ENCODE results near the gene SCAMP3. TPM values are rescaled to one million over a fixed set of nuclear protein-coding genes. Genes with fewer than 3 reads are reported as not detected.
"Not testable (repeated sequence)": the region's sequence is repeated elsewhere in the genome, so short reads cannot be mapped to it uniquely, and the experiment has no call there.

Gene SCAMP3
- total RNA-seq, 2 donors from 2014 or later, result 60.1 to 69.4 TPM

GRCh38 chr1:155226188-155226909 lies 35.8 kb downstream of the SCAMP3 start:
- DNase-seq (peak; percentile 65 to 74 (median 73)), ATAC-seq (peak; percentile 53)
- H3K4me1 Mint-ChIP-seq, result peaks cover 26% of the 10 kb centered on the region
- H3K4me3 Mint-ChIP-seq, result peak overlapping the region; percentile 94
- H3K27ac Mint-ChIP-seq, result peak overlapping the region; percentile 99
- H3K9me3 ChIP-seq (ENCODE audit: control insufficient read depth, low read length, poor library complexity, severe bottlenecking), result no peaks in the 10 kb centered on the region
- no peaks in the 10 kb centered on the region for H3K27me3 Mint-ChIP-seq
- no peaks in the 10 kb centered on the region for H3K36me3 Mint-ChIP-seq (ENCODE audit: low read depth)

GRCh38 chr1:155225404-155225759 lies 36.8 kb downstream of the SCAMP3 start:
- ATAC-seq; H3K27me3 Mint-ChIP-seq; H3K36me3 Mint-ChIP-seq (ENCODE audit: low read depth); DNase-seq; H3K9me3 ChIP-seq (ENCODE audit: control insufficient read depth, low read length, poor library complexity, severe bottlenecking): not testable (repeated sequence)
- Mint-ChIP-seq H3K4me3 (peak overlapping the region; percentile 94), H3K4me1 (peaks cover 26% of the 10 kb centered on the region), H3K27ac (peak overlapping the region; percentile 99)

DNA sequence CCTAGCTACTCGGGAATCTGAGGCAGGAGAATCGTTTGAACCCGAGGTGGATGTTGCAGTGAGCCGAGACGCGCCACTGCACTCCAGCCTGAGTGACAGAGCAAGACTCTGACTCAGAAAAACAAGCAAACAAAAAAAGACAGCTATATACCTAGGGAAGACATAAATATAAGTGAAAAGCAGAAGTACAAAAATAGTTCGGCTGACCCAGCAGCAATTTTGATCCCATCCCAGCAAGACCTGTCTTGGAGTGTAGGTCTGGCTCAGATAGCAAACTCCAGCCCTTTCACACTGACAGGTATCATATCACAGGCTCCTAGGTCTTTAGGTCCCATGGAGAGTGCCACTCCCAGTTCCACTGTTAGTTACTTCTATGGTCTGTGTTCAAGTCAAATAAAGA lies 39.1 kb downstream of the SCAMP3 start:
- no peak overlapping the region for H3K27ac Mint-ChIP-seq
- no peak overlapping the region for H3K4me3 Mint-ChIP-seq
- no peaks in the 10 kb centered on the region for H3K27me3 Mint-ChIP-seq
- DNase-seq, result no peak
- no peaks in the 10 kb centered on the region for H3K9me3 ChIP-seq (ENCODE audit: control insufficient read depth, low read length, poor library complexity, severe bottlenecking)
- no peaks in the 10 kb centered on the region for H3K36me3 Mint-ChIP-seq (ENCODE audit: low read depth)
- peaks cover 37% of the 10 kb centered on the region for H3K4me1 Mint-ChIP-seq
- no peak for ATAC-seq

- not testable (repeated sequence) for H3K36me3 Mint-ChIP-seq (ENCODE audit: low read depth); ATAC-seq; DNase-seq; H3K9me3 ChIP-seq (ENCODE audit: control insufficient read depth, low read length, poor library complexity, severe bottlenecking); H3K4me3 Mint-ChIP-seq; H3K27me3 Mint-ChIP-seq
- peaks cover 23% of the 10 kb centered on the region for H3K4me1 Mint-ChIP-seq
- peak overlapping the region; percentile 41 for H3K27ac Mint-ChIP-seq
Observed at GRCh38 chr1:155220211-155220965, 41.8 kb downstream of the SCAMP3 start.

- no peaks in the 10 kb centered on the region for H3K27me3 Mint-ChIP-seq
- ATAC-seq, result peak; percentile 66
- no peaks in the 10 kb centered on the region for H3K9me3 ChIP-seq (ENCODE audit: control insufficient read depth, low read length, poor library complexity, severe bottlenecking)
- H3K36me3 Mint-ChIP-seq (ENCODE audit: low read depth), result no peaks in the 10 kb centered on the region
- peaks cover 30% of the 10 kb centered on the region for H3K4me1 Mint-ChIP-seq
- H3K27ac Mint-ChIP-seq, result peak overlapping the region; percentile 86
- DNase-seq, result no peak
- no peak overlapping the region for H3K4me3 Mint-ChIP-seq
Observed at GRCh38 chr1:155219592-155220031, 42.5 kb downstream of the SCAMP3 start.

- no peaks in the 10 kb centered on the region for H3K36me3 Mint-ChIP-seq (ENCODE audit: low read depth)
- no peaks in the 10 kb centered on the region for H3K27me3 Mint-ChIP-seq
- H3K27ac Mint-ChIP-seq, result peak overlapping the region; percentile 86
- H3K4me1 Mint-ChIP-seq, result peaks cover 27% of the 10 kb centered on the region
- no peak overlapping the region for H3K4me3 Mint-ChIP-seq
- no peaks in the 10 kb centered on the region for H3K9me3 ChIP-seq (ENCODE audit: control insufficient read depth, low read length, poor library complexity, severe bottlenecking)
- ATAC-seq (no peak), DNase-seq (no peak)
Observed at GRCh38 chr1:155218854-155219591, 43.1 kb downstream of the SCAMP3 start.

DNA sequence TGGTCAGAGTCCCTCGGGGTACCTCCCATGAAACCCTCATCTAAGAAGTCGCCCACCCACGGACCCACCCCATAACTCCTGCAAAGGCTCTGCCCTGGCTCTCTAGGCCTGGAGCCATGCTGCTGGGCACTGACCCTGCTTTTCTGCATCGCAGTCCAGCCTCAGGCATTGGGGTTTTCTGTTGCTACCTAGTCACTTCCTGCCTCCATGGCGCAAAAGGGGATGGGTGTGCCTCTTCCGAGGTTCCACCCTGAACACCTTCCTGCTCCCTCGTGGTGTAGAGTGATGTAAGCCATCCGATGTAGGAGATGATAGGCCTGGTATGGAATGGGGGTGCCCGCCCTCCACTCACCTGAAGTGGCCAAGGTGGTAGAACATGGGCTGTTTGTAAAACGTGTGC lies 47.5 kb downstream of the SCAMP3 start:
- ATAC-seq, result peak; percentile 85
- not testable (repeated sequence) for H3K27me3 Mint-ChIP-seq; H3K9me3 ChIP-seq (ENCODE audit: control insufficient read depth, low read length, poor library complexity, severe bottlenecking); DNase-seq; H3K36me3 Mint-ChIP-seq (ENCODE audit: low read depth)
- Mint-ChIP-seq H3K4me3 (peak overlapping the region; percentile 25), H3K27ac (peak overlapping the region; percentile 91), H3K4me1 (peaks cover 22% of the 10 kb centered on the region)

DNA sequence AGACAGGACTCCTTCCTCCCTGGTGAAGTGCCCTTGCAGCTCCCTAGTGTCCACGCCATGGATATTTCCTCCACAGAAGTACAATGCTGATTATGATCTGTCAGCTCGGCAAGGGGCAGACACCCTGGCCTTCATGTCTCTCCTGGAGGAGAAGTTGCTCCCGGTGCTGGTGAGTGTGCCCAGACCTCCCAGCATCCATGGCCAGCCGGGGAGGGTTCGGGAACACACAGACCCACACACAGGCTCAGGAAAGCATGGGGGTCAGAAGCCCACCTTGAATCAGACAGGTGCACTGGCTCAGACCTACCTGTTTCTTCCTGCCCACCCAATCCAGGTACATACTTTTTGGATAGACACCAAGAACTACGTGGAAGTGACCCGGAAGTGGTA lies 50.1 kb downstream of the SCAMP3 start:
- not testable (repeated sequence) for ATAC-seq; H3K36me3 Mint-ChIP-seq (ENCODE audit: low read depth); H3K27ac Mint-ChIP-seq; DNase-seq; H3K4me3 Mint-ChIP-seq; H3K9me3 ChIP-seq (ENCODE audit: control insufficient read depth, low read length, poor library complexity, severe bottlenecking); H3K27me3 Mint-ChIP-seq
- peaks cover 30% of the 10 kb centered on the region for H3K4me1 Mint-ChIP-seq

GRCh38 chr1:155211381-155212050 lies 50.6 kb downstream of the SCAMP3 start:
- not testable (repeated sequence) for ATAC-seq; DNase-seq; H3K27me3 Mint-ChIP-seq; H3K36me3 Mint-ChIP-seq (ENCODE audit: low read depth); H3K9me3 ChIP-seq (ENCODE audit: control insufficient read depth, low read length, poor library complexity, severe bottlenecking); H3K4me3 Mint-ChIP-seq
- peak overlapping the region; percentile 98 for H3K27ac Mint-ChIP-seq
- H3K4me1 Mint-ChIP-seq, result peaks cover 33% of the 10 kb centered on the region

DNA sequence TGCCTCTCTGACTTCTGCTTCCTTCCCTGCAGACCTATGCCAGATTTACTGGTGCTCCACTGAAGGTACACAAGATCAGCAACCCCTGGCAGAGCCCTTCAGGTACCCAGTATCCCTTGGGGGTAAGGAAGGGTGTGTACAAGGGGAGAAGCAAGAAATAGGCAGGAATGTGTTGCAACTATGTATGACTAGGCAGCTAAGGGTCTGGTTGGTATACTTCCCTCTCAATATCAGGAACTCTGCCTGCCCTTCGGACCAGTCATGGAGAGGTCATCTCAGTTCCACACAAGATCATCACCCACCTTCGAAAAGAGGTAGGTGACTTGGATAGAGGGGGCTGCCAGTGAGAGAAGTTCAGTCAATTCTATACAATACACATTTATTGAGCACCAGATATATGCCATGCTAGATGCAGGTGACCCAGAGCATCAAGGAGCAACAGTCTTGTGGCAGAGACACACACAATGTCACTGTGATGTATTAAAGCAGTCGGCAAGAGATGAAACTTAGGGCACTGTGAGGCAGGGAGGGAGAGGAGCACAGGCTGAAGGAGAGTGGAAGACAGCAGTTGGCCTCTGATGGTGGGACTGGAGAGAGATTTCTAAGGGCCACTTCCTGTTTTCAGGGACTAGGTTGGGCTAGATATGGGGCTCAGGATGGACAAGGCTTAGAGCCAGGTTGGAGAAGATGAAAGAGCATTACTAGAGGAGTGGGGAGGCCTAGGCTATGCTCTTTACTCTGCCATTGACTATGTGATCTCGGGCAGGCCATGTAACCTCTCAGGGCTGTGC lies 51.7 kb downstream of the SCAMP3 start:
- DNase-seq (no peak), ATAC-seq (no peak)
- Mint-ChIP-seq H3K4me3 (peak overlapping the region; percentile 36), H3K27ac (peak overlapping the region; percentile 98), H3K4me1 (peaks cover 32% of the 10 kb centered on the region), H3K36me3 (ENCODE audit: low read depth) (peaks cover 2% of the 10 kb centered on the region), H3K27me3 (no peaks in the 10 kb centered on the region)
- H3K9me3 ChIP-seq (ENCODE audit: control insufficient read depth, low read length, poor library complexity, severe bottlenecking), result no peaks in the 10 kb centered on the region

- peak overlapping the region; percentile 98 for H3K27ac Mint-ChIP-seq
- DNase-seq (no peak), ATAC-seq (no peak)
Observed at GRCh38 chr1:155209312-155209721, 52.8 kb downstream of the SCAMP3 start.

DNA sequence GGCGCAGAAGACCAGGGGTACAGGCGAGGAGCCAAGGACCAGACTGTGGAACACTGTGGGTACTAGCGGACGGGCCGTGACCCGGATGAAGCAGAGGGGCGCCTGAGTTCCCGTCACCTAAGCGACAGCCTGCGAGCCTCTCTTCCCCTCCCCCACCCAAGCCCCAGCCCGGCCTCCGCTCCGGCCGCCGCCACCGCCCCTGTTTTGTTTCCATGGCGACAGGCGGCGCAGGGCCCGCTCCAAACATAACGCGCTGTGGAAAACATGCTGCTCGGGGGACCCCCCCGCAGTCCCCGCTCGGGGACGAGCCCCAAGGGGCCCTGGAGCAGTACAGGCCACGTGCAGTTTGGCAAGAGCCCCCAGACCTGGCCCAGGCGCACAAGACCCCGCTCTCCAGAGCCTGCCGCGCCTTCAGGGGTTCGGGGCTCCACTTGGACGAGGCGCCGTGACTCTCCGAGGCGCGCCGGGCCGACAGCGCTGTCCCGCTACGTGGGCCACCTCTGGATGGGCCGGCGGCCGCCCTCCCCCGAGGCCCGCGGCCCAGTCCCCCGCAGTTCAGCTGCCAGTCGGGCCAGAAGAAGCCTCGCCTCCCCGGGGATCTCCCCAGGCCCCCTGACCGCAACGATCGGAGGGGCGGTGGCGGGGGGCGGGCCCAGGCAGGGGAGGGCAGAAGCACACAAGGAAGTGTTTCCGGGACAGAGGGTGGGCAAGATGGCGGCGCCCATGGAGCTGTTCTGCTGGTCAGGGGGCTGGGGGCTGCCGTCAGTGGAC lies 53.4 kb downstream of the SCAMP3 start, which contains the start of gene MTX1:
TSS of gene MTX1 (plus strand) at position 155 of the 771 bp plus-strand sequence. CDS start at position 265, 110 bp downstream.
- ATAC-seq, result peak; percentile 85
- Mint-ChIP-seq H3K4me3 (peak within 1 kb of the TSS; percentile 91), H3K4me1 (peaks cover 24% of the 10 kb centered on the region), H3K27ac (peak within 1 kb of the TSS; percentile 98), H3K36me3 (ENCODE audit: low read depth) (peaks cover 2% of the 10 kb centered on the region), H3K27me3 (no peaks in the 10 kb centered on the region)
- H3K9me3 ChIP-seq (ENCODE audit: control insufficient read depth, low read length, poor library complexity, severe bottlenecking), result no peaks in the 10 kb centered on the region
- peak; percentile 88 to 90 (median 89) for DNase-seq

More at GRCh38 chr1:155209312-155209721, 52.8 kb downstream of the SCAMP3 start:
- Mint-ChIP-seq H3K4me3 (peak overlapping the region; percentile 91), H3K4me1 (peaks cover 24% of the 10 kb centered on the region), H3K27me3 (no peaks in the 10 kb centered on the region), H3K36me3 (ENCODE audit: low read depth) (peaks cover 2% of the 10 kb centered on the region)
- H3K9me3 ChIP-seq (ENCODE audit: control insufficient read depth, low read length, poor library complexity, severe bottlenecking), result no peaks in the 10 kb centered on the region
